ENCODE data around the gene ARSK.

The ARSK gene

GRCh38 chr5:95564450-95564849, 9.5 kb downstream of the ARSK start:
- DNase-seq, result no peak

GRCh38 chr5:95565280-95565920, 10.5 kb downstream of the ARSK start:
- no peak for DNase-seq

- DNase-seq, result no peak
Measured at GRCh38 chr5:95572016-95572415, 17.1 kb downstream of the ARSK start.

GRCh38 chr5:95581576-95581975, 26.7 kb downstream of the ARSK start:
- DNase-seq, result no peak

GRCh38 chr5:95583992-95584391, 29.1 kb downstream of the ARSK start:
- DNase-seq, result no peak

- no peak for DNase-seq
Measured at GRCh38 chr5:95590880-95591279, 36.0 kb downstream of the ARSK start.

- no peak for DNase-seq
Measured at GRCh38 chr5:95591490-95591901, 36.6 kb downstream of the ARSK start.

- DNase-seq, result no peak
Measured at GRCh38 chr5:95595289-95595931, 40.5 kb downstream of the ARSK start.

GRCh38 chr5:95599252-95599651, 44.4 kb downstream of the ARSK start:
- DNase-seq, result no peak

GRCh38 chr5:95600557-95600956, 45.7 kb downstream of the ARSK start:
- no peak for DNase-seq

GRCh38 chr5:95605786-95606185, 50.9 kb downstream of the ARSK start:
- no peak for DNase-seq

- no peak for DNase-seq
Measured at GRCh38 chr5:95606419-95606818, 51.5 kb downstream of the ARSK start.

GRCh38 chr5:95609711-95610110, 54.8 kb downstream of the ARSK start:
- no peak for DNase-seq

- no peak for DNase-seq
Measured at GRCh38 chr5:95610546-95610945, 55.6 kb downstream of the ARSK start.

GRCh38 chr5:95611396-95611795, 56.5 kb downstream of the ARSK start:
- no peak for DNase-seq

GRCh38 chr5:95613514-95613913, 58.6 kb downstream of the ARSK start:
- no peak for DNase-seq

GRCh38 chr5:95615164-95615467, 60.2 kb downstream of the ARSK start:
- DNase-seq, result no peak

GRCh38 chr5:95617057-95617456, 62.2 kb downstream of the ARSK start:
- DNase-seq, result no peak

GRCh38 chr5:95619096-95619495, 64.2 kb downstream of the ARSK start:
- DNase-seq, result no peak

GRCh38 chr5:95619514-95620029, 64.7 kb downstream of the ARSK start:
- peak in 2 of 58 donors; percentile 19 to 55 for DNase-seq

- DNase-seq, result peak in 27 of 58 donors; percentile 9 to 45 (median 21)
Measured at GRCh38 chr5:95620030-95620869, 65.3 kb downstream of the ARSK start, which contains the start of gene GPR150. TSS of gene GPR150 (plus strand) at chr5:95620087. CDS start at chr5:95620276, 189 bp downstream.
